GM23338 (cell line): ENCODE data around the gene PPP4C.

Experiments
- CTCF ChIP-seq, 2 experiments: fragments of 200-600 bp in 1 of 2; sonication (generic) in 1 of 2; conservative IDR thresholded peaks; 2 replicates each; pipeline versions ENCODE4 v1.5.1 to v1.6.1; 2016 to 2017; ENCODE audit warnings: antibody characterized with exemption in 2 of 2, low read depth in 2 of 2, mild to moderate bottlenecking in 2 of 2, moderate library complexity in 1 of 2
- EZH2 ChIP-seq: fragments of 200-600 bp; sonication (generic); IDR thresholded peaks from one replicate; pipeline ENCODE4 v1.8.0; 2017; ENCODE audit warnings: antibody characterized with exemption, mild to moderate bottlenecking, low read depth; ENCODE audit not compliant: unreplicated experiment
- EZH2phosphoT487 ChIP-seq: fragments of 200-600 bp; sonication (generic); IDR thresholded peaks from one replicate; pipeline ENCODE4 v1.8.1; 2018; ENCODE audit warnings: antibody characterized with exemption; ENCODE audit not compliant: unreplicated experiment
- JUNB ChIP-seq: IDR thresholded peaks from one replicate; pipeline ENCODE4 v1.6.1; 2016; ENCODE audit warnings: antibody characterized with exemption; ENCODE audit not compliant: unreplicated experiment
- NANOG ChIP-seq: IDR thresholded peaks from 2 replicates; pipeline ENCODE4 v1.6.1; 2016; ENCODE audit warnings: antibody characterized with exemption, borderline replicate concordance
- POLR2AphosphoS5 ChIP-seq: IDR thresholded peaks from 2 replicates; pipeline ENCODE4 v1.6.1; 2016; ENCODE audit warnings: antibody characterized with exemption, low read depth
- REST ChIP-seq: IDR thresholded peaks from one replicate; pipeline ENCODE4 v1.6.1; 2018; ENCODE audit warnings: antibody characterized with exemption; ENCODE audit not compliant: unreplicated experiment
- STAT1 ChIP-seq: IDR thresholded peaks from one replicate; pipeline ENCODE4 v1.6.1; 2016; ENCODE audit warnings: antibody characterized with exemption; ENCODE audit not compliant: unreplicated experiment
- ZNF114 ChIP-seq: fragments of 250-450 bp; sonication (Bioruptor Pico); IDR thresholded peaks from 2 replicates; pipeline ENCODE4 v1.5.0; 2020; ENCODE audit warnings: mild to moderate bottlenecking, moderate library complexity

DNA sequence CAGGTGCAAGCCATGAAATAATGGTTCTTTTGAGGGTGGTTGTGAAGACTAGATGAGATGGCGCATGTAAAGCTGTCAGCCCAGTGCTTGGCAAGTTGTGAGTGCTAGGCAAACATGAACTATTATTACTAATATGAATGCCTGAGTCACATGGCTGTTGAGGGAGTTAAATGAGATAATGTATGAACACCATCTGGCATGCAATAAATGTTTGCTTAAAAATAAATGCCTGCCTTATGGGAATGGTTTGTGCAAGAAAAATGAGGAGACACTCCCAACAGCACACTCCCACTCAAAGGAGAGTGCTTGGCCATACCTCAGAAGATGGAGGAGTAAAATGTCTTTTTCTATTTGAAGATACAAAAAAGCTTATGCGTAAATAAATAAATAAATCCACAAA, 43.6 kb downstream of the PPP4C start:
- no peak for TF ChIP-seq EZH2
- TF ChIP-seq EZH2phosphoT487, result no peak
- TF ChIP-seq CTCF (conservative IDR thresholded peaks at IDR 0.05; ENCODE audit: low read depth in 2 of 2), result no peak
- TF ChIP-seq POLR2AphosphoS5, result no peak
- TF ChIP-seq REST, result no peak
- no peak for TF ChIP-seq ZNF114 (CRISPR knock-in tag)
- no peak for TF ChIP-seq NANOG
- TF ChIP-seq JUNB, result no peak
- TF ChIP-seq STAT1, result no peak
